WTC11 (cell line): ENCODE results near the gene ZSWIM4. TPM values are rescaled to one million over a fixed set of nuclear protein-coding genes. Genes with fewer than 3 reads are reported as not detected.

Experiments
- ATAC-seq: fragments of 200-7000 bp; cut with Tn5 transposase; 2 replicates; pipeline ENCODE4 v1.10.0; 2021; ENCODE audit warnings: mild to moderate bottlenecking, moderate library complexity
- CTCF ChIA-PET: fragments of 300-600 bp; sonication (Branson Sonifier 250); formaldehyde crosslinking; loops from one replicate; lab custom pipeline; 2021; ENCODE audit warnings: antibody characterized with exemption; lab: Charles Lee
- POLR2A ChIA-PET: fragments of 350-600 bp; sonication (Branson Sonifier 250); formaldehyde crosslinking; loops from one replicate; lab custom pipeline; 2021; ENCODE audit warnings: antibody characterized with exemption; lab: Charles Lee
- DNase-seq: peaks from one replicate; pipeline ENCODE4 v3.0.0; 2021; ENCODE audit warnings: low spot score
- H3K27ac Mint-ChIP-seq: 2 replicates; pipeline ENCODE4 v1.8.0; 2021; ENCODE audit warnings: mixed read lengths
- H3K27me3 Mint-ChIP-seq: 2 replicates; pipeline ENCODE4 v1.8.0; 2021; ENCODE audit warnings: low read depth, mild to moderate bottlenecking, moderate library complexity, mixed read lengths
- H3K36me3 Mint-ChIP-seq: 2 replicates; pipeline ENCODE4 v1.8.0; 2021; ENCODE audit warnings: mixed read lengths
- H3K4me1 Mint-ChIP-seq: 2 replicates; pipeline ENCODE4 v1.8.0; 2022; ENCODE audit warnings: mixed read lengths
- H3K4me3 Mint-ChIP-seq: 2 replicates; pipeline ENCODE4 v1.8.0; 2021; ENCODE audit warnings: mild to moderate bottlenecking, moderate library complexity, mixed read lengths
- H3K9me3 Mint-ChIP-seq: 2 replicates; pipeline ENCODE4 v1.8.0; 2021; ENCODE audit warnings: mixed read lengths
- CREB1 ChIP-seq: sonication (generic); formaldehyde crosslinking; IDR thresholded peaks from 2 replicates; pipeline ENCODE4 v1.8.0; 2023; ENCODE audit warnings: mild to moderate bottlenecking, missing genetic modification reagents
- CREM ChIP-seq: sonication (generic); formaldehyde crosslinking; IDR thresholded peaks from 2 replicates; pipeline ENCODE4 v1.8.1; 2022; ENCODE audit warnings: mild to moderate bottlenecking, missing genetic modification reagents, moderate library complexity
- FOXP1 ChIP-seq: sonication (generic); formaldehyde crosslinking; IDR thresholded peaks from 2 replicates; pipeline ENCODE4 v1.8.0; 2022; ENCODE audit warnings: missing genetic modification reagents, mild to moderate bottlenecking, moderate library complexity, borderline replicate concordance
- GABPB1 ChIP-seq: sonication (generic); formaldehyde crosslinking; IDR thresholded peaks from 2 replicates; pipeline ENCODE4 v1.8.1; 2023; ENCODE audit warnings: mild to moderate bottlenecking, missing genetic modification reagents
- KAT7 ChIP-seq: sonication (generic); formaldehyde crosslinking; IDR thresholded peaks from 2 replicates; pipeline ENCODE4 v1.8.1; 2023; ENCODE audit warnings: missing genetic modification reagents, mild to moderate bottlenecking, borderline replicate concordance
- MYBL2 ChIP-seq: sonication (generic); formaldehyde crosslinking; IDR thresholded peaks from 2 replicates; pipeline ENCODE4 v1.8.1; 2023; ENCODE audit warnings: mild to moderate bottlenecking, moderate library complexity, missing genetic modification reagents
- NR3C1 ChIP-seq: sonication (generic); formaldehyde crosslinking; conservative IDR thresholded peaks from 2 replicates; pipeline ENCODE4 v1.8.1; 2023; ENCODE audit warnings: low read depth, mild to moderate bottlenecking, missing genetic modification reagents
- SMAD4 ChIP-seq: sonication (generic); formaldehyde crosslinking; IDR thresholded peaks from 2 replicates; pipeline ENCODE4 v1.8.0; 2022; ENCODE audit warnings: mild to moderate bottlenecking, missing genetic modification reagents
- SP1 ChIP-seq: sonication (generic); formaldehyde crosslinking; conservative IDR thresholded peaks from 2 replicates; pipeline ENCODE4 v1.8.1; 2022; ENCODE audit warnings: missing genetic modification reagents
- TEAD4 ChIP-seq: sonication (generic); formaldehyde crosslinking; IDR thresholded peaks from 2 replicates; pipeline ENCODE4 v1.8.0; 2022; ENCODE audit warnings: mild to moderate bottlenecking, missing genetic modification reagents
- ZNF317 ChIP-seq: sonication (generic); formaldehyde crosslinking; IDR thresholded peaks from 2 replicates; pipeline ENCODE4 v1.8.1; 2023; ENCODE audit warnings: low read depth, mild to moderate bottlenecking, moderate library complexity, missing genetic modification reagents, borderline replicate concordance
- ZNF671 ChIP-seq: fragments of 250-450 bp; sonication (Bioruptor Pico); IDR thresholded peaks from 2 replicates; pipeline ENCODE4 v1.8.0; 2021; ENCODE audit warnings: mild to moderate bottlenecking
- total RNA-seq: library from RNA; stranded (reverse); gene quantifications from 3 replicates; pipeline ENCODE4 v1.2.3, GENCODE V29; 2021
- TF ChIP-seq, protein P1 (sequence below): fragments of 250-450 bp; sonication (Bioruptor Pico); IDR thresholded peaks from 2 replicates; pipeline ENCODE4 v1.9.0; 2021; ENCODE audit warnings: mild to moderate bottlenecking, borderline replicate concordance
- TF ChIP-seq, protein P2 (sequence below): sonication (generic); formaldehyde crosslinking; IDR thresholded peaks from 2 replicates; pipeline ENCODE4 v1.8.0; 2023; ENCODE audit warnings: mild to moderate bottlenecking, missing genetic modification reagents
- TF ChIP-seq, protein P3 (sequence below): fragments of 250-450 bp; sonication (Bioruptor Pico); IDR thresholded peaks from 2 replicates; pipeline ENCODE4 v1.9.0; 2021; ENCODE audit warnings: moderate library complexity, mild to moderate bottlenecking, inconsistent platforms, borderline replicate concordance
- TF ChIP-seq, protein P4 (sequence below): fragments of 250-450 bp; sonication (Bioruptor Pico); IDR thresholded peaks from 2 replicates; pipeline ENCODE4 v1.8.0; 2021; ENCODE audit warnings: mild to moderate bottlenecking
- TF ChIP-seq, protein P5 (sequence below): sonication (generic); formaldehyde crosslinking; IDR thresholded peaks from 2 replicates; pipeline ENCODE4 v1.8.1; 2023; ENCODE audit warnings: mild to moderate bottlenecking, moderate library complexity, missing genetic modification reagents
- TF ChIP-seq, protein P6 (sequence below): sonication (generic); formaldehyde crosslinking; IDR thresholded peaks from 2 replicates; pipeline ENCODE4 v1.8.1; 2023; ENCODE audit warnings: mild to moderate bottlenecking, missing genetic modification reagents
- TF ChIP-seq, protein P7 (sequence below): sonication (generic); formaldehyde crosslinking; IDR thresholded peaks from 2 replicates; pipeline ENCODE4 v1.8.1; 2023; ENCODE audit warnings: mild to moderate bottlenecking, missing genetic modification reagents

ZSWIM4 gene
- total RNA-seq, 1 experiment from 2014 or later = 33.4 TPM

DNA sequence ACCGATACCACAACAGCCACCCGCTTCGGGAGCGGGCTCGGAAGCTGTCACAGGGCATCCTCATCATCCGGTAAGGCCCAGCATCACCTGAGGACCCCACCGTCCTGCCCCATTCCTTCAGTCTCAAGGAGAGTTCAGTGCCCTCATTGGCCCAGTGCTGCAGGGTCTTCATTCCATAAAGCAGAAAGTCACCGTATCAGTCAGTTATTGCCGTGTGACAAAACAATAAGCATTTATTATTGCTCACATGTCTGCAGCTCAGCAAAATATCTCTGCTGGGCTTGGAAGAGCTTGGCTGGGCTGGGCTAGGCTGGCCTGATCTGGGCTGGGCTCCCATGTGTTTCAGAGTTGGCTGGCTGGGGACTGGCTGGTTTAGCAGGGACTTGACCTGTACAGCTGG is 39.0 kb upstream of the ZSWIM4 start:
- H3K27me3 Mint-ChIP-seq = no peaks in the 10 kb centered on the region
- POLR2A ChIA-PET = interaction anchor here (0.7 kb wide), 1 partner anchor 216 kb away, joined by 3 read pairs; no protein-coding TSS in a partner anchor
- H3K9me3 Mint-ChIP-seq = no peaks in the 10 kb centered on the region
- no peak for ATAC-seq
- no peaks in the 10 kb centered on the region for H3K4me1 Mint-ChIP-seq
- H3K36me3 Mint-ChIP-seq = peaks cover 32% of the 10 kb centered on the region
- no peak overlapping the region for H3K4me3 Mint-ChIP-seq
- DNase-seq = no peak
- CTCF ChIA-PET = no interaction called here
- TF ChIP-seq, protein P1, sequence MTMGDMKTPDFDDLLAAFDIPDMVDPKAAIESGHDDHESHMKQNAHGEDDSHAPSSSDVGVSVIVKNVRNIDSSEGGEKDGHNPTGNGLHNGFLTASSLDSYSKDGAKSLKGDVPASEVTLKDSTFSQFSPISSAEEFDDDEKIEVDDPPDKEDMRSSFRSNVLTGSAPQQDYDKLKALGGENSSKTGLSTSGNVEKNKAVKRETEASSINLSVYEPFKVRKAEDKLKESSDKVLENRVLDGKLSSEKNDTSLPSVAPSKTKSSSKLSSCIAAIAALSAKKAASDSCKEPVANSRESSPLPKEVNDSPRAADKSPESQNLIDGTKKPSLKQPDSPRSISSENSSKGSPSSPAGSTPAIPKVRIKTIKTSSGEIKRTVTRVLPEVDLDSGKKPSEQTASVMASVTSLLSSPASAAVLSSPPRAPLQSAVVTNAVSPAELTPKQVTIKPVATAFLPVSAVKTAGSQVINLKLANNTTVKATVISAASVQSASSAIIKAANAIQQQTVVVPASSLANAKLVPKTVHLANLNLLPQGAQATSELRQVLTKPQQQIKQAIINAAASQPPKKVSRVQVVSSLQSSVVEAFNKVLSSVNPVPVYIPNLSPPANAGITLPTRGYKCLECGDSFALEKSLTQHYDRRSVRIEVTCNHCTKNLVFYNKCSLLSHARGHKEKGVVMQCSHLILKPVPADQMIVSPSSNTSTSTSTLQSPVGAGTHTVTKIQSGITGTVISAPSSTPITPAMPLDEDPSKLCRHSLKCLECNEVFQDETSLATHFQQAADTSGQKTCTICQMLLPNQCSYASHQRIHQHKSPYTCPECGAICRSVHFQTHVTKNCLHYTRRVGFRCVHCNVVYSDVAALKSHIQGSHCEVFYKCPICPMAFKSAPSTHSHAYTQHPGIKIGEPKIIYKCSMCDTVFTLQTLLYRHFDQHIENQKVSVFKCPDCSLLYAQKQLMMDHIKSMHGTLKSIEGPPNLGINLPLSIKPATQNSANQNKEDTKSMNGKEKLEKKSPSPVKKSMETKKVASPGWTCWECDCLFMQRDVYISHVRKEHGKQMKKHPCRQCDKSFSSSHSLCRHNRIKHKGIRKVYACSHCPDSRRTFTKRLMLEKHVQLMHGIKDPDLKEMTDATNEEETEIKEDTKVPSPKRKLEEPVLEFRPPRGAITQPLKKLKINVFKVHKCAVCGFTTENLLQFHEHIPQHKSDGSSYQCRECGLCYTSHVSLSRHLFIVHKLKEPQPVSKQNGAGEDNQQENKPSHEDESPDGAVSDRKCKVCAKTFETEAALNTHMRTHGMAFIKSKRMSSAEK (CRISPR knock-in tag) = no peak
- TF ChIP-seq KAT7 (CRISPR knock-in tag) (no peak), GABPB1 (CRISPR knock-in tag) (no peak), SP1 (no peak), NR3C1 (CRISPR knock-in tag) (no peak), MYBL2 (CRISPR knock-in tag) (no peak), CREB1 (CRISPR knock-in tag) (no peak), ZNF671 (CRISPR knock-in tag) (no peak)
- TF ChIP-seq, protein P2, sequence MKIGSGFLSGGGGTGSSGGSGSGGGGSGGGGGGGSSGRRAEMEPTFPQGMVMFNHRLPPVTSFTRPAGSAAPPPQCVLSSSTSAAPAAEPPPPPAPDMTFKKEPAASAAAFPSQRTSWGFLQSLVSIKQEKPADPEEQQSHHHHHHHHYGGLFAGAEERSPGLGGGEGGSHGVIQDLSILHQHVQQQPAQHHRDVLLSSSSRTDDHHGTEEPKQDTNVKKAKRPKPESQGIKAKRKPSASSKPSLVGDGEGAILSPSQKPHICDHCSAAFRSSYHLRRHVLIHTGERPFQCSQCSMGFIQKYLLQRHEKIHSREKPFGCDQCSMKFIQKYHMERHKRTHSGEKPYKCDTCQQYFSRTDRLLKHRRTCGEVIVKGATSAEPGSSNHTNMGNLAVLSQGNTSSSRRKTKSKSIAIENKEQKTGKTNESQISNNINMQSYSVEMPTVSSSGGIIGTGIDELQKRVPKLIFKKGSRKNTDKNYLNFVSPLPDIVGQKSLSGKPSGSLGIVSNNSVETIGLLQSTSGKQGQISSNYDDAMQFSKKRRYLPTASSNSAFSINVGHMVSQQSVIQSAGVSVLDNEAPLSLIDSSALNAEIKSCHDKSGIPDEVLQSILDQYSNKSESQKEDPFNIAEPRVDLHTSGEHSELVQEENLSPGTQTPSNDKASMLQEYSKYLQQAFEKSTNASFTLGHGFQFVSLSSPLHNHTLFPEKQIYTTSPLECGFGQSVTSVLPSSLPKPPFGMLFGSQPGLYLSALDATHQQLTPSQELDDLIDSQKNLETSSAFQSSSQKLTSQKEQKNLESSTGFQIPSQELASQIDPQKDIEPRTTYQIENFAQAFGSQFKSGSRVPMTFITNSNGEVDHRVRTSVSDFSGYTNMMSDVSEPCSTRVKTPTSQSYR = no peak
- TF ChIP-seq, protein P3, sequence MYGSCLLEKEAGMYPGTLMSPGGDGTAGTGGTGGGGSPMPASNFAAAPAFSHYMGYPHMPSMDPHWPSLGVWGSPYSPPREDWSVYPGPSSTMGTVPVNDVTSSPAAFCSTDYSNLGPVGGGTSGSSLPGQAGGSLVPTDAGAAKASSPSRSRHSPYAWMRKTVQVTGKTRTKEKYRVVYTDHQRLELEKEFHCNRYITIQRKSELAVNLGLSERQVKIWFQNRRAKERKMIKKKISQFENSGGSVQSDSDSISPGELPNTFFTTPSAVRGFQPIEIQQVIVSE (CRISPR knock-in tag) = no peak
- TF ChIP-seq, protein P4, sequence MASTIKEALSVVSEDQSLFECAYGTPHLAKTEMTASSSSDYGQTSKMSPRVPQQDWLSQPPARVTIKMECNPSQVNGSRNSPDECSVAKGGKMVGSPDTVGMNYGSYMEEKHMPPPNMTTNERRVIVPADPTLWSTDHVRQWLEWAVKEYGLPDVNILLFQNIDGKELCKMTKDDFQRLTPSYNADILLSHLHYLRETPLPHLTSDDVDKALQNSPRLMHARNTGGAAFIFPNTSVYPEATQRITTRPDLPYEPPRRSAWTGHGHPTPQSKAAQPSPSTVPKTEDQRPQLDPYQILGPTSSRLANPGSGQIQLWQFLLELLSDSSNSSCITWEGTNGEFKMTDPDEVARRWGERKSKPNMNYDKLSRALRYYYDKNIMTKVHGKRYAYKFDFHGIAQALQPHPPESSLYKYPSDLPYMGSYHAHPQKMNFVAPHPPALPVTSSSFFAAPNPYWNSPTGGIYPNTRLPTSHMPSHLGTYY (CRISPR knock-in tag) = no peak
- H3K27ac Mint-ChIP-seq = no peak overlapping the region

DNA sequence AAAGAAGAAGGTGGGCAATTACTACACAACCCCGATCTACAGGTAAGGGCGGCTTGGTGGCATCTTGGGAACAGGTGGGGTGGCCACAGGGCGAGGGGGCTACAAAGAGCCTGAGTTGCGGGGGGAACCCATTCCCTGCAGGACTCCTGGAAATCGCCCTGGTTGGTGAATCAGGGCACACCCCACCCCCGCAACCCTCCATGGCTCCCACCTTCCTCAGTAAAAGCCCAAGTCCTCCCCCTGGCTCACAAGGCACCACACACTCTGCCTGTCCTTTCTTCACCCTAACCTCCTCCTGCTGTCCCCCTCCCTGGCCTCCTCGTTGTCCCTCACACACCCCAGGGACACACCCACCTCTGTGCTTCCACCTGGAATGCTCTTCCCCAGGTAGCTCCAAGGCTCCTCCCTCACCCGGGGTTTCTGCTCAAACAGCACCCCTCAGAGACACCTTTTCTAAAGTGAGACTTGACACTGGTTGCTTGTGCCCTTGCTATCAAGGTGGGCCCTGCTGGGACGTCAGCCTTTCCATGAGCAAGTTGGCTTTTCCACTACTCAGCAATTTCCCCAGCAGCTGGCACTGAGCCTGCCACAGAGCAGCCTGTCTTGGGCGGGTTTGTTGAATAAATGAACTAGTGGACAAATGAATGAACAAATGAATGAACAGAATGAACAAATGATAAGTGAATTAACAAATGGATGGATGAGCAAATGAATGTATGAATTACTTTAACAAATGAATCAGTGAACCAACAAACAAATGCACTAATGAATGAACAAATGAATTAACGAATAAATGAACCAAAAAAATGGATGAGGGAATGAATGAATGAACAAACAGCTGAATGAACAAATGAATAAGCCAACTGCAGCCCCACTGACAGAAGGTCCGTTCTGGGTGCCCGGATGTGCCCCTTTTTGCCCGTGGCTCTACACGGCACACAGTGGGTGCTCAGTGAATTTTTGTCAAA is 37.2 kb upstream of the ZSWIM4 start:
- Mint-ChIP-seq H3K36me3 (peaks cover 42% of the 10 kb centered on the region), H3K4me1 (no peaks in the 10 kb centered on the region), H3K27me3 (no peaks in the 10 kb centered on the region), H3K27ac (no peak overlapping the region), H3K9me3 (no peaks in the 10 kb centered on the region), H3K4me3 (no peak overlapping the region)
- POLR2A ChIA-PET = interaction anchor here (0.5 kb wide), 1 partner anchor 163 kb away, joined by 3 read pairs; no protein-coding TSS in a partner anchor
- no peak for DNase-seq
- no peak for ATAC-seq
- CTCF ChIA-PET = no interaction called here
- TF ChIP-seq, protein P5, sequence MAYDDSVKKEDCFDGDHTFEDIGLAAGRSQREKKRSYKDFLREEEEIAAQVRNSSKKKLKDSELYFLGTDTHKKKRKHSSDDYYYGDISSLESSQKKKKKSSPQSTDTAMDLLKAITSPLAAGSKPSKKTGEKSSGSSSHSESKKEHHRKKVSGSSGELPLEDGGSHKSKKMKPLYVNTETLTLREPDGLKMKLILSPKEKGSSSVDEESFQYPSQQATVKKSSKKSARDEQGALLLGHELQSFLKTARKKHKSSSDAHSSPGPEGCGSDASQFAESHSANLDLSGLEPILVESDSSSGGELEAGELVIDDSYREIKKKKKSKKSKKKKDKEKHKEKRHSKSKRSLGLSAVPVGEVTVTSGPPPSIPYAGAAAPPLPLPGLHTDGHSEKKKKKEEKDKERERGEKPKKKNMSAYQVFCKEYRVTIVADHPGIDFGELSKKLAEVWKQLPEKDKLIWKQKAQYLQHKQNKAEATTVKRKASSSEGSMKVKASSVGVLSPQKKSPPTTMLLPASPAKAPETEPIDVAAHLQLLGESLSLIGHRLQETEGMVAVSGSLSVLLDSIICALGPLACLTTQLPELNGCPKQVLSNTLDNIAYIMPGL (CRISPR knock-in tag) = no peak
- TF ChIP-seq, protein P6, sequence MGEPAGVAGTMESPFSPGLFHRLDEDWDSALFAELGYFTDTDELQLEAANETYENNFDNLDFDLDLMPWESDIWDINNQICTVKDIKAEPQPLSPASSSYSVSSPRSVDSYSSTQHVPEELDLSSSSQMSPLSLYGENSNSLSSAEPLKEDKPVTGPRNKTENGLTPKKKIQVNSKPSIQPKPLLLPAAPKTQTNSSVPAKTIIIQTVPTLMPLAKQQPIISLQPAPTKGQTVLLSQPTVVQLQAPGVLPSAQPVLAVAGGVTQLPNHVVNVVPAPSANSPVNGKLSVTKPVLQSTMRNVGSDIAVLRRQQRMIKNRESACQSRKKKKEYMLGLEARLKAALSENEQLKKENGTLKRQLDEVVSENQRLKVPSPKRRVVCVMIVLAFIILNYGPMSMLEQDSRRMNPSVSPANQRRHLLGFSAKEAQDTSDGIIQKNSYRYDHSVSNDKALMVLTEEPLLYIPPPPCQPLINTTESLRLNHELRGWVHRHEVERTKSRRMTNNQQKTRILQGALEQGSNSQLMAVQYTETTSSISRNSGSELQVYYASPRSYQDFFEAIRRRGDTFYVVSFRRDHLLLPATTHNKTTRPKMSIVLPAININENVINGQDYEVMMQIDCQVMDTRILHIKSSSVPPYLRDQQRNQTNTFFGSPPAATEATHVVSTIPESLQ = no peak
- TF ChIP-seq TEAD4 (CRISPR knock-in tag) (no peak), ZNF317 (no peak), FOXP1 (CRISPR knock-in tag) (no peak), CREM (CRISPR knock-in tag) (no peak), SMAD4 (CRISPR knock-in tag) (no peak)
- TF ChIP-seq, protein P7, sequence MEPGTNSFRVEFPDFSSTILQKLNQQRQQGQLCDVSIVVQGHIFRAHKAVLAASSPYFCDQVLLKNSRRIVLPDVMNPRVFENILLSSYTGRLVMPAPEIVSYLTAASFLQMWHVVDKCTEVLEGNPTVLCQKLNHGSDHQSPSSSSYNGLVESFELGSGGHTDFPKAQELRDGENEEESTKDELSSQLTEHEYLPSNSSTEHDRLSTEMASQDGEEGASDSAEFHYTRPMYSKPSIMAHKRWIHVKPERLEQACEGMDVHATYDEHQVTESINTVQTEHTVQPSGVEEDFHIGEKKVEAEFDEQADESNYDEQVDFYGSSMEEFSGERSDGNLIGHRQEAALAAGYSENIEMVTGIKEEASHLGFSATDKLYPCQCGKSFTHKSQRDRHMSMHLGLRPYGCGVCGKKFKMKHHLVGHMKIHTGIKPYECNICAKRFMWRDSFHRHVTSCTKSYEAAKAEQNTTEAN (CRISPR knock-in tag) = no peak
